ENCODE results near the gene GRIN2A. TPM values are rescaled to one million over a fixed set of nuclear protein-coding genes. Genes with fewer than 3 reads are reported as not detected.

Gene GRIN2A
- total RNA-seq, 2 donors from 2014 or later, result 0.26 to 21.4 TPM

GRCh38 chr16:9800186-9800738, 382.0 kb downstream of the GRIN2A start:
- no peak for DNase-seq
- intact Hi-C loops (cut with DNase I), result no loop called here
- Histone ChIP-seq H3K9me3 (no peaks in the 10 kb centered on the region), H3K36me3 (replicated peaks in 1 of 2; ENCODE audit: insufficient read depth in 1 of 2, low read depth in 2 of 2) (no peaks in the 10 kb centered on the region), H3K4me1 (no peaks in the 10 kb centered on the region), H3K27ac (no peak overlapping the region), H3K27me3 (no peaks in the 10 kb centered on the region), H3K4me3 (no peak overlapping the region)
- 65 to 69% methylated on average over 6 of the region's 6 CpGs for WGBS, 2 donors
- ATAC-seq, result no peak
- TF ChIP-seq CTCF (IDR thresholded peaks at IDR 0.05) (no peak), POLR2A (IDR thresholded peaks at IDR 0.05) (no peak)

GRCh38 chr16:9798952-9799580, 383.2 kb downstream of the GRIN2A start:
- ATAC-seq, result no peak

GRCh38 chr16:9798474-9798873, 383.8 kb downstream of the GRIN2A start:
- 50 to 70% methylated on average over 1 of the region's 1 CpG for WGBS, 2 donors
- ATAC-seq (no peak), DNase-seq (no peak)
- H3K4me3 ChIP-seq, result no peak overlapping the region
- H3K27ac ChIP-seq, result no peak overlapping the region
- no peaks in the 10 kb centered on the region for H3K27me3 ChIP-seq
- H3K9me3 ChIP-seq, result no peaks in the 10 kb centered on the region
- TF ChIP-seq POLR2A (IDR thresholded peaks at IDR 0.05) (no peak), CTCF (IDR thresholded peaks at IDR 0.05) (no peak)
- intact Hi-C loops (cut with DNase I), result no loop called here
- no peaks in the 10 kb centered on the region for H3K36me3 ChIP-seq (replicated peaks in 1 of 2; ENCODE audit: insufficient read depth in 1 of 2, low read depth in 2 of 2)
- H3K4me1 ChIP-seq, result no peaks in the 10 kb centered on the region

More at GRCh38 chr16:9798952-9799580, 383.2 kb downstream of the GRIN2A start:
- H3K27me3 ChIP-seq, result no peaks in the 10 kb centered on the region
- H3K27ac ChIP-seq, result no peak overlapping the region
- no peaks in the 10 kb centered on the region for H3K36me3 ChIP-seq (replicated peaks in 1 of 2; ENCODE audit: insufficient read depth in 1 of 2, low read depth in 2 of 2)
- TF ChIP-seq POLR2A (IDR thresholded peaks at IDR 0.05) (no peak), CTCF (IDR thresholded peaks at IDR 0.05) (no peak)
- no peak overlapping the region for H3K4me3 ChIP-seq
- H3K9me3 ChIP-seq, result no peaks in the 10 kb centered on the region
- DNase-seq, result no peak
- 67 to 74% methylated on average over 8 of the region's 8 CpGs for WGBS, 2 donors
- no peaks in the 10 kb centered on the region for H3K4me1 ChIP-seq
- intact Hi-C loops (cut with DNase I), result no loop called here

- TF ChIP-seq CTCF (IDR thresholded peaks at IDR 0.05) (no peak), POLR2A (IDR thresholded peaks at IDR 0.05) (no peak)
- 46 to 50% methylated on average over 6 of the region's 6 CpGs for whole genome bisulfite sequencing, 2 donors
- Histone ChIP-seq H3K4me3 (no peak overlapping the region), H3K9me3 (no peaks in the 10 kb centered on the region), H3K36me3 (replicated peaks in 1 of 2; ENCODE audit: insufficient read depth in 1 of 2, low read depth in 2 of 2) (no peaks in the 10 kb centered on the region), H3K27ac (no peak overlapping the region), H3K4me1 (no peaks in the 10 kb centered on the region), H3K27me3 (no peaks in the 10 kb centered on the region)
- ATAC-seq, result no peak
- DNase-seq, result no peak
- intact Hi-C loops (cut with DNase I), result no loop called here
These were observed 384.9 kb downstream of the GRIN2A start for GRCh38 chr16:9797306-9797705.

GRCh38 chr16:9793623-9794022, 388.6 kb downstream of the GRIN2A start:
- Histone ChIP-seq H3K9me3 (no peaks in the 10 kb centered on the region), H3K4me1 (no peaks in the 10 kb centered on the region), H3K4me3 (no peak overlapping the region), H3K27ac (no peak overlapping the region), H3K27me3 (no peaks in the 10 kb centered on the region), H3K36me3 (replicated peaks in 1 of 2; ENCODE audit: insufficient read depth in 1 of 2, low read depth in 2 of 2) (no peaks in the 10 kb centered on the region)
- WGBS, 2 donors, result 60 to 66% methylated on average over 6 of the region's 6 CpGs
- intact Hi-C loops (cut with DNase I), result no loop called here
- DNase-seq (no peak), ATAC-seq (no peak)
- TF ChIP-seq POLR2A (IDR thresholded peaks at IDR 0.05) (no peak), CTCF (IDR thresholded peaks at IDR 0.05) (no peak)

Data from body of pancreas (tissue), 4 donors.